ENCODE results near the gene TMEM200A.

The TMEM200A gene

GRCh38 chr6:130354322-130354721 is 11.5 kb upstream of the TMEM200A start:
- no peak for TF ChIP-seq CTCF (conservative IDR thresholded peaks at IDR 0.05)
- H3K27ac ChIP-seq = no peak overlapping the region

- TF ChIP-seq CTCF (conservative IDR thresholded peaks at IDR 0.05) = no peak
- no peak overlapping the region for H3K27ac ChIP-seq
Observed at GRCh38 chr6:130355572-130355971, 10.2 kb upstream of the TMEM200A start.

- TF ChIP-seq CTCF (conservative IDR thresholded peaks at IDR 0.05) = no peak
Observed at GRCh38 chr6:130357436-130357835, 8.4 kb upstream of the TMEM200A start.

GRCh38 chr6:130359736-130360135 is 6.1 kb upstream of the TMEM200A start:
- H3K27ac ChIP-seq = no peak overlapping the region
- TF ChIP-seq CTCF (conservative IDR thresholded peaks at IDR 0.05) = no peak

More at GRCh38 chr6:130357436-130357835, 8.4 kb upstream of the TMEM200A start:
- H3K27ac ChIP-seq = peak overlapping the region; percentile 65

GRCh38 chr6:130362128-130362527 is 3.7 kb upstream of the TMEM200A start:
- no peak for TF ChIP-seq CTCF (conservative IDR thresholded peaks at IDR 0.05)
- H3K27ac ChIP-seq = no peak overlapping the region

- H3K27ac ChIP-seq = no peak overlapping the region
- no peak for TF ChIP-seq CTCF (conservative IDR thresholded peaks at IDR 0.05)
Observed at GRCh38 chr6:130364224-130364780, 1.5 kb upstream of the TMEM200A start.

- peak overlapping the region; percentile 7; the same call in 1 of the 2 replicates for H3K27ac ChIP-seq
- TF ChIP-seq CTCF (conservative IDR thresholded peaks at IDR 0.05) = no peak; the same call in 1 of the 2 replicates
Observed at GRCh38 chr6:130366107-130367005, 539 bp downstream of the TMEM200A start.

Measured in VCaP (cell line).